HepG2 (cell line): ENCODE data around the gene ERCC4. TPM values are rescaled to one million over a fixed set of nuclear protein-coding genes. Genes with fewer than 3 reads are reported as not detected.

Experiments used
- BCL6 ChIP-seq: IDR thresholded peaks from 2 replicates; pipeline ENCODE4 v1.6.1; 2016; ENCODE audit warnings: missing genetic modification reagents, missing compliant biosample characterization
- CERS6 ChIP-seq: sonication (generic); formaldehyde crosslinking; IDR thresholded peaks from 2 replicates; pipeline ENCODE4 v1.5.0; 2020; ENCODE audit warnings: missing genetic modification reagents
- DPF2 ChIP-seq: sonication (generic); formaldehyde crosslinking; IDR thresholded peaks from 2 replicates; pipeline ENCODE4 v1.4.0; 2020; ENCODE audit warnings: mild to moderate bottlenecking, low read depth, missing genetic modification reagents, borderline replicate concordance
- KDM5A ChIP-seq: fragments of 200-600 bp; sonication (generic); IDR thresholded peaks from 2 replicates; pipeline ENCODE4 v1.7.0; 2018; ENCODE audit warnings: antibody characterized with exemption, mild to moderate bottlenecking, low read length, borderline replicate concordance
- PATZ1 ChIP-seq: sonication (generic); formaldehyde crosslinking; IDR thresholded peaks from 2 replicates; pipeline ENCODE4 v1.4.0; 2020; ENCODE audit warnings: missing genetic modification reagents
- TARDBP ChIP-seq: sonication (generic); formaldehyde crosslinking; IDR thresholded peaks from 2 replicates; pipeline ENCODE4 v1.8.0; 2022; ENCODE audit warnings: mild to moderate bottlenecking, missing genetic modification reagents
- TRIM24 ChIP-seq: sonication (generic); formaldehyde crosslinking; IDR thresholded peaks from 2 replicates; pipeline ENCODE4 v1.8.0; 2022; ENCODE audit warnings: mild to moderate bottlenecking, missing genetic modification reagents
- ZBTB10 ChIP-seq: sonication (generic); formaldehyde crosslinking; IDR thresholded peaks from 2 replicates; pipeline ENCODE4 v1.4.0; 2020; ENCODE audit warnings: missing genetic modification reagents, borderline replicate concordance
- ZMYM2 ChIP-seq: sonication (generic); formaldehyde crosslinking; IDR thresholded peaks from 2 replicates; pipeline ENCODE4 v1.8.0; 2022; ENCODE audit warnings: mild to moderate bottlenecking, missing genetic modification reagents
- ZNF564 ChIP-seq: sonication (generic); formaldehyde crosslinking; IDR thresholded peaks from 2 replicates; pipeline ENCODE4 v1.8.1; 2023; ENCODE audit warnings: mild to moderate bottlenecking, missing genetic modification reagents
- ZNF572 ChIP-seq: sonication (generic); formaldehyde crosslinking; IDR thresholded peaks from 2 replicates; pipeline ENCODE4 v1.5.1; 2020; ENCODE audit warnings: mild to moderate bottlenecking, missing genetic modification reagents
- ZNF761 ChIP-seq: sonication (generic); formaldehyde crosslinking; conservative IDR thresholded peaks from 2 replicates; pipeline ENCODE4 v1.4.0; 2020; ENCODE audit warnings: mild to moderate bottlenecking, missing genetic modification reagents
- ZNF782 ChIP-seq: sonication (generic); formaldehyde crosslinking; IDR thresholded peaks from 2 replicates; pipeline ENCODE4 v1.4.0; 2020; ENCODE audit warnings: missing genetic modification reagents, mild to moderate bottlenecking, borderline replicate concordance
- ZNF816 ChIP-seq: sonication (generic); formaldehyde crosslinking; IDR thresholded peaks from 2 replicates; pipeline ENCODE4 v1.8.0; 2022; ENCODE audit warnings: missing genetic modification reagents, mild to moderate bottlenecking, borderline replicate concordance
- ZSCAN12 ChIP-seq: sonication (generic); formaldehyde crosslinking; IDR thresholded peaks from 2 replicates; pipeline ENCODE4 v1.9.0; 2021; ENCODE audit warnings: mild to moderate bottlenecking, missing genetic modification reagents
- ZSCAN30 ChIP-seq: sonication (generic); formaldehyde crosslinking; IDR thresholded peaks from 2 replicates; pipeline ENCODE4 v1.5.0; 2020; ENCODE audit warnings: mild to moderate bottlenecking, missing genetic modification reagents
- polyA plus RNA-seq, 8 experiments: library from polyadenylated mRNA; depleted of rRNA in 3 of 8; stranded (reverse) in 7 of 8; unstranded in 1 of 8; fragments of >200 nt; fragmentation: Illumina TruSeq in 4 of 8; extraction: Trizol in 4 of 8; gene quantifications; 2 replicates each; pipeline versions ENCODE4 v1.2.1 to v1.2.3, GENCODE V29; 2011 to 2016; ENCODE audit warnings: low read depth in 4 of 8, missing spikeins in 1 of 8, mixed read lengths in 1 of 8; ENCODE audit not compliant: insufficient read depth in 1 of 8
- total RNA-seq, 5 experiments: library from RNA; depleted of rRNA; stranded (reverse); fragments of >200 nt; fragmentation: Illumina TruSeq; extraction: Trizol; gene quantifications; 2 replicates each; pipeline ENCODE4 v1.2.3, GENCODE V29; 2016; ENCODE audit warnings: low read depth in 1 of 5
- TF ChIP-seq, protein P1 (sequence below): sonication (generic); formaldehyde crosslinking; IDR thresholded peaks from 2 replicates; pipeline ENCODE4 v1.4.0; 2020; ENCODE audit warnings: missing genetic modification reagents, mild to moderate bottlenecking, borderline replicate concordance

ERCC4 gene
- total and polyA plus RNA-seq, 2 of the 13 experiments (the other 11 are each of a cell fraction or from before 2014, with no cell fraction given): 5.4 to 15.2 TPM

DNA sequence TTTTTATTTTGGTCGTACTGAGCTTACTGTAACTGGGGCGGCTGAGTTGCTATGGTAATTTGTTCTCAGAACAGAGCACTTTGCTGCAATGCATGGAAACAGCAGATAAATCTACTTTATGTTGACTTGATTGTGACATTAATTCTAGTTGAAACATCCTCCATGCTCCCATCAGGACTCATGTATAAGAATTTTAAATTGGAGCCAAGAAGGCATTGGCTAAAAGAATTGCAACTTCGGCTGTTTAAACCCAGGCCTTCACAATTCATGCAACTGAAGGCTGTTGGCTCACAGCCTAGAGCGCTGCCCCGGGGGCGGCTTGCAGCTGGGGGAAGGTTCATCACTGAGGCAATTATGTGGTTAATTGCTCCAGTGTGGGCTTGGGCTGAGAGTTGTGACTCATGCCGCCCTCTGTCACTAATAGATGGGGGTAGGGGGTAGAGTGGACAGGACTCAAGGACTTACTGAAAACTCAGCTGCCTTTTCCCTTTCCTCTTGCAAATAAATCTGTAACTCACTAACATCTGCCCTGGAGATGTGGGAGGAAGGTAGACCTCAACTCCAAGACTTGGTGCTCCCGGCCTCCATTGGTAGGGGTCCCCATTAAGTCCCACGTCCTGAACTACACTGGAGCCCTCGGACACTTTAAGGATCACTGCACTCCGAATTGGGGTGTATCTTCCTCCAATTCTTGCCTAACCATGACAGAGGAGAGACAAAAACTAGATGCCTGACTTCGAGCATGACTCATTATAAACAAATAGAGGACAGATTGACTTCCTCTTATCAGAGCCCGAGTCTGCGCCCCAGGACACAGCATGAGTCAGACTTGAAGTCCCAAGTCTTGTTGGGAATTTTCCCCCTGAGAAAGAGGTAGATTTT lies 37.5 kb downstream of the ERCC4 start (continued):
- TF ChIP-seq ZNF816 (0 out of 2 replicates have a peak, but pooled peaks have one; percentile 81), ZNF564 (CRISPR knock-in tag) (no peak), ZNF782 (CRISPR knock-in tag) (no peak), BCL6 (CRISPR knock-in tag) (no peak), DPF2 (peak; percentile 18; the same call in 1 of the 2 replicates), PATZ1 (CRISPR knock-in tag) (peak; percentile 78), CERS6 (CRISPR knock-in tag) (no peak), ZBTB10 (peak; percentile 81; the same call in 1 of the 2 replicates), TARDBP (CRISPR knock-in tag) (0 out of 2 replicates have a peak, but pooled peaks have one; percentile 31), ZSCAN12 (CRISPR knock-in tag) (0 out of 2 replicates have a peak, but pooled peaks have one; percentile 11), ZMYM2 (CRISPR knock-in tag) (no peak), KDM5A (no peak), ZSCAN30 (no peak), ZNF572 (CRISPR knock-in tag) (0 out of 2 replicates have a peak, but pooled peaks have one; percentile 34), ZNF761 (CRISPR knock-in tag) (no peak), TRIM24 (CRISPR knock-in tag) (no peak)
- TF ChIP-seq, protein P1, sequence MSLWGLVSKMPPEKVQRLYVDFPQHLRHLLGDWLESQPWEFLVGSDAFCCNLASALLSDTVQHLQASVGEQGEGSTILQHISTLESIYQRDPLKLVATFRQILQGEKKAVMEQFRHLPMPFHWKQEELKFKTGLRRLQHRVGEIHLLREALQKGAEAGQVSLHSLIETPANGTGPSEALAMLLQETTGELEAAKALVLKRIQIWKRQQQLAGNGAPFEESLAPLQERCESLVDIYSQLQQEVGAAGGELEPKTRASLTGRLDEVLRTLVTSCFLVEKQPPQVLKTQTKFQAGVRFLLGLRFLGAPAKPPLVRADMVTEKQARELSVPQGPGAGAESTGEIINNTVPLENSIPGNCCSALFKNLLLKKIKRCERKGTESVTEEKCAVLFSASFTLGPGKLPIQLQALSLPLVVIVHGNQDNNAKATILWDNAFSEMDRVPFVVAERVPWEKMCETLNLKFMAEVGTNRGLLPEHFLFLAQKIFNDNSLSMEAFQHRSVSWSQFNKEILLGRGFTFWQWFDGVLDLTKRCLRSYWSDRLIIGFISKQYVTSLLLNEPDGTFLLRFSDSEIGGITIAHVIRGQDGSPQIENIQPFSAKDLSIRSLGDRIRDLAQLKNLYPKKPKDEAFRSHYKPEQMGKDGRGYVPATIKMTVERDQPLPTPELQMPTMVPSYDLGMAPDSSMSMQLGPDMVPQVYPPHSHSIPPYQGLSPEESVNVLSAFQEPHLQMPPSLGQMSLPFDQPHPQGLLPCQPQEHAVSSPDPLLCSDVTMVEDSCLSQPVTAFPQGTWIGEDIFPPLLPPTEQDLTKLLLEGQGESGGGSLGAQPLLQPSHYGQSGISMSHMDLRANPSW: no peak; the same call in 1 of the 2 replicates
